Uterus (tissue), 2 donors: ENCODE data around the gene KPNA4.

Experiments used
- POLR2A ChIP-seq, 2 donors: fragments of 450-650 bp; IDR thresholded peaks; one replicate each; pipeline ENCODE4 v1.6.1; 2016; ENCODE audit warnings: antibody characterized with exemption in 2 of 2, mild to moderate bottlenecking in 1 of 2, moderate library complexity in 1 of 2
- TF ChIP-seq, protein P1 (sequence below), 4 experiments: fragments of 200-600 bp in 2 of 4; fragments of 450-650 bp in 2 of 4; sonication (generic) in 2 of 4; IDR thresholded peaks; one replicate each; pipeline ENCODE4 v1.5.1; 2016 to 2019; ENCODE audit warnings: antibody characterized with exemption in 4 of 4, mild to moderate bottlenecking in 2 of 4, moderate library complexity in 1 of 4

DNA sequence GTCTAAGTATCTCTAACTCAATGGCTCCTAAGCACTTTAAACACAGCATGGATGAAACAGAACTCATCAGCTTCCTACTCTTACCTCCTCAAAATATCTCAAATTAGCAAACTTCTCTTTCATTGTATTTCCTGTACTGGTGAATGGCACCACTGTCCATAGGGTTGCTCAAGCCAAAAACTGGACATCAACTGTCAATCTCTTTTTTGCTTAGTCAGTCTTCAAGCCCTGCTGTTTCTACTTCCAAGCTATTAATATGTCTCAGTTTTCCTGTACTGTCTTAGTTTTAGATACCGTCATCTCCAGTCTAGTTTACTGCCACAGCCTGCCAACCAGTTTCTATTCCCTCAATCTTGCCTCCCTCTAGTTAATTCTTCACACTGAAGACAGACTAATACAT is 48.3 kb upstream of the KPNA4 start:
- no peak for TF ChIP-seq POLR2A (IDR thresholded peaks at IDR 0.05)
- TF ChIP-seq, protein P1, sequence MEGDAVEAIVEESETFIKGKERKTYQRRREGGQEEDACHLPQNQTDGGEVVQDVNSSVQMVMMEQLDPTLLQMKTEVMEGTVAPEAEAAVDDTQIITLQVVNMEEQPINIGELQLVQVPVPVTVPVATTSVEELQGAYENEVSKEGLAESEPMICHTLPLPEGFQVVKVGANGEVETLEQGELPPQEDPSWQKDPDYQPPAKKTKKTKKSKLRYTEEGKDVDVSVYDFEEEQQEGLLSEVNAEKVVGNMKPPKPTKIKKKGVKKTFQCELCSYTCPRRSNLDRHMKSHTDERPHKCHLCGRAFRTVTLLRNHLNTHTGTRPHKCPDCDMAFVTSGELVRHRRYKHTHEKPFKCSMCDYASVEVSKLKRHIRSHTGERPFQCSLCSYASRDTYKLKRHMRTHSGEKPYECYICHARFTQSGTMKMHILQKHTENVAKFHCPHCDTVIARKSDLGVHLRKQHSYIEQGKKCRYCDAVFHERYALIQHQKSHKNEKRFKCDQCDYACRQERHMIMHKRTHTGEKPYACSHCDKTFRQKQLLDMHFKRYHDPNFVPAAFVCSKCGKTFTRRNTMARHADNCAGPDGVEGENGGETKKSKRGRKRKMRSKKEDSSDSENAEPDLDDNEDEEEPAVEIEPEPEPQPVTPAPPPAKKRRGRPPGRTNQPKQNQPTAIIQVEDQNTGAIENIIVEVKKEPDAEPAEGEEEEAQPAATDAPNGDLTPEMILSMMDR (IDR thresholded peaks at IDR 0.05), result no peak
